Adipocyte (in vitro differentiated cells): ENCODE data around the gene CRHBP.
A peak's percentile ranks its signal among the peaks of the same experiment; 100 is the strongest.
"Not testable (repeated sequence)": the region's sequence is repeated elsewhere in the genome, so short reads cannot be mapped to it uniquely, and the experiment has no call there.

Source experiments
- DNase-seq: peaks from one replicate; pipeline ENCODE4 v3.0.0-alpha.2; 2015; ENCODE audit warnings: low read depth
- H3K27me3 ChIP-seq: replicated peaks from 2 replicates; pipeline ENCODE4 v1.7.0; 2013; ENCODE audit warnings: mild to moderate bottlenecking, low read length, moderate library complexity; ENCODE audit not compliant: control insufficient read depth, insufficient read depth
- H3K36me3 ChIP-seq: 2 replicates; pipeline ENCODE4 v1.7.0; 2013; ENCODE audit warnings: low read length, mild to moderate bottlenecking, moderate library complexity; ENCODE audit not compliant: control insufficient read depth, insufficient read depth, severe bottlenecking
- H3K4me1 ChIP-seq: 2 replicates; pipeline ENCODE4 v1.7.0; 2013; ENCODE audit warnings: mild to moderate bottlenecking, low read length, moderate library complexity; ENCODE audit not compliant: control insufficient read depth, insufficient read depth
- H3K4me3 ChIP-seq: 2 replicates; pipeline ENCODE4 v1.7.0; 2013; ENCODE audit warnings: mild to moderate bottlenecking, low read length, moderate library complexity
- H3K9ac ChIP-seq: 2 replicates; pipeline ENCODE4 v1.7.0; 2013; ENCODE audit warnings: mild to moderate bottlenecking, low read length, moderate library complexity
- H3K9me3 ChIP-seq: 2 replicates; pipeline ENCODE4 v1.7.0; 2013; ENCODE audit warnings: mild to moderate bottlenecking, low read length, moderate library complexity; ENCODE audit not compliant: control insufficient read depth

CRHBP gene

GRCh38 chr5:76952795-76953536, at the start of gene CRHBP:
CRHBP (plus strand) TSS chr5:76953045; CDS start chr5:76953135, 90 bp downstream.
- Histone ChIP-seq H3K9me3 (no peaks in the 10 kb centered on the region), H3K36me3 (no peaks in the 10 kb centered on the region), H3K9ac (no peak within 1 kb of the TSS), H3K27me3 (peaks cover 23% of the 10 kb centered on the region), H3K4me1 (peaks cover 7% of the 10 kb centered on the region), H3K4me3 (peak within 1 kb of the TSS; percentile 65)
- no peak for DNase-seq

GRCh38 chr5:76908166-76908565, 44.7 kb upstream of the CRHBP start:
- Histone ChIP-seq H3K4me3 (no peak overlapping the region), H3K4me1 (no peaks in the 10 kb centered on the region), H3K36me3 (no peaks in the 10 kb centered on the region), H3K9me3 (no peaks in the 10 kb centered on the region), H3K27me3 (no peaks in the 10 kb centered on the region), H3K9ac (no peak overlapping the region)
- no peak for DNase-seq

- H3K4me1 ChIP-seq, H3K9me3 ChIP-seq, H3K9ac ChIP-seq, H3K4me3 ChIP-seq, DNase-seq, H3K27me3 ChIP-seq, H3K36me3 ChIP-seq: not testable (repeated sequence)
These were observed 42.4 kb upstream of the CRHBP start for GRCh38 chr5:76910344-76910933.

GRCh38 chr5:76914671-76915070, 38.2 kb upstream of the CRHBP start:
- not testable (repeated sequence) for DNase-seq, H3K9ac ChIP-seq, H3K4me1 ChIP-seq, H3K27me3 ChIP-seq, H3K4me3 ChIP-seq, H3K9me3 ChIP-seq, H3K36me3 ChIP-seq

GRCh38 chr5:76918539-76918938, 34.3 kb upstream of the CRHBP start:
- H3K4me1 ChIP-seq, result no peaks in the 10 kb centered on the region
- no peak for DNase-seq
- no peaks in the 10 kb centered on the region for H3K36me3 ChIP-seq

GRCh38 chr5:76920491-76920890, 32.4 kb upstream of the CRHBP start:
- Histone ChIP-seq H3K4me1 (no peaks in the 10 kb centered on the region), H3K9ac (no peak overlapping the region), H3K4me3 (no peak overlapping the region), H3K9me3 (no peaks in the 10 kb centered on the region), H3K36me3 (no peaks in the 10 kb centered on the region), H3K27me3 (peaks cover 17% of the 10 kb centered on the region)
- DNase-seq, result no peak

More at GRCh38 chr5:76918539-76918938, 34.3 kb upstream of the CRHBP start:
- Histone ChIP-seq H3K9ac (no peak overlapping the region), H3K4me3 (no peak overlapping the region), H3K9me3 (no peaks in the 10 kb centered on the region), H3K27me3 (peaks cover 12% of the 10 kb centered on the region)

- peaks cover 35% of the 10 kb centered on the region for H3K27me3 ChIP-seq
- DNase-seq, result no peak
- H3K36me3 ChIP-seq, result no peaks in the 10 kb centered on the region
- H3K9ac ChIP-seq, result no peak overlapping the region
- H3K9me3 ChIP-seq, result no peaks in the 10 kb centered on the region
- no peak overlapping the region for H3K4me3 ChIP-seq
- H3K4me1 ChIP-seq, result no peaks in the 10 kb centered on the region
These were observed 26.3 kb upstream of the CRHBP start for GRCh38 chr5:76926329-76927105.

GRCh38 chr5:76927961-76928360, 24.9 kb upstream of the CRHBP start:
- no peak for DNase-seq
- H3K4me3 ChIP-seq, result no peak overlapping the region
- H3K9me3 ChIP-seq, result no peaks in the 10 kb centered on the region
- no peaks in the 10 kb centered on the region for H3K4me1 ChIP-seq
- no peak overlapping the region for H3K9ac ChIP-seq
- no peaks in the 10 kb centered on the region for H3K36me3 ChIP-seq
- H3K27me3 ChIP-seq, result peaks cover 32% of the 10 kb centered on the region

- Histone ChIP-seq H3K9me3 (no peaks in the 10 kb centered on the region), H3K4me1 (no peaks in the 10 kb centered on the region), H3K27me3 (peaks cover 30% of the 10 kb centered on the region), H3K4me3 (no peak overlapping the region), H3K9ac (no peak overlapping the region), H3K36me3 (no peaks in the 10 kb centered on the region)
- no peak for DNase-seq
These were observed 22.8 kb upstream of the CRHBP start for GRCh38 chr5:76930083-76930482.

- Histone ChIP-seq H3K27me3 (no peaks in the 10 kb centered on the region), H3K9me3 (no peaks in the 10 kb centered on the region)
- DNase-seq, result no peak
These were observed 14.7 kb upstream of the CRHBP start for GRCh38 chr5:76938177-76938576.

GRCh38 chr5:76941000-76941399, 11.8 kb upstream of the CRHBP start:
- H3K36me3 ChIP-seq, result no peaks in the 10 kb centered on the region
- no peak overlapping the region for H3K9ac ChIP-seq
- peaks cover 9% of the 10 kb centered on the region for H3K4me1 ChIP-seq
- no peaks in the 10 kb centered on the region for H3K27me3 ChIP-seq
- DNase-seq, result no peak
- H3K9me3 ChIP-seq, result no peaks in the 10 kb centered on the region
- H3K4me3 ChIP-seq, result no peak overlapping the region

More at GRCh38 chr5:76938177-76938576, 14.7 kb upstream of the CRHBP start:
- H3K36me3 ChIP-seq, result no peaks in the 10 kb centered on the region
- no peak overlapping the region for H3K4me3 ChIP-seq
- peaks cover 8% of the 10 kb centered on the region for H3K4me1 ChIP-seq
- no peak overlapping the region for H3K9ac ChIP-seq
